Posterior cingulate gyrus (tissue), 11 donors: ENCODE measurements around the gene CILP2.

Experiments used
- DNase-seq, 10 donors: peaks; one replicate each; pipeline versions ENCODE4 v3.0.0 to v3.0.0-alpha.2; 2020 to 2021; ENCODE audit warnings: mixed read lengths in 3 of 10
- intact Hi-C: fragments of 100-400 bp; cut with DNase I; formaldehyde crosslinking; loops from one replicate; pipeline ENCODE4 v1.15.1; 2023

The CILP2 gene

GRCh38 chr19:19540715-19541515, 2.9 kb downstream of the CILP2 start:
- intact Hi-C loops = no loop called here
- no peak for DNase-seq

GRCh38 chr19:19541616-19542015, 3.6 kb downstream of the CILP2 start:
- intact Hi-C loops = no loop called here
- DNase-seq = peak in 1 of 10 donors; percentile 73

- peak in 1 of 10 donors; percentile 73 for DNase-seq
- intact Hi-C loops = no loop called here
Measured at GRCh38 chr19:19542507-19542906, 4.4 kb downstream of the CILP2 start.

- DNase-seq = peak in 1 of 10 donors; percentile 68
- intact Hi-C loops = no loop called here
Measured at GRCh38 chr19:19543101-19543500, 5.0 kb downstream of the CILP2 start.

GRCh38 chr19:19543640-19544039, 5.6 kb downstream of the CILP2 start:
- peak in 1 of 10 donors; percentile 72 for DNase-seq
- intact Hi-C loops = no loop called here

GRCh38 chr19:19544257-19544953, 6.3 kb downstream of the CILP2 start:
- intact Hi-C loops = no loop called here
- DNase-seq = peak in 1 of 10 donors; percentile 80

GRCh38 chr19:19544954-19545591, 7.0 kb downstream of the CILP2 start:
- intact Hi-C loops = no loop called here
- peak in 2 of 10 donors; percentile 79 to 83 for DNase-seq

- intact Hi-C loops = no loop called here
- no peak for DNase-seq
Measured at GRCh38 chr19:19545707-19546106, 7.6 kb downstream of the CILP2 start.

GRCh38 chr19:19546751-19547162, 8.7 kb downstream of the CILP2 start:
- peak in 1 of 10 donors; percentile 74 for DNase-seq
- intact Hi-C loops = no loop called here

GRCh38 chr19:19547674-19548336, 9.7 kb downstream of the CILP2 start:
- intact Hi-C loops = no loop called here
- DNase-seq = no peak

GRCh38 chr19:19548915-19549759, 11.1 kb downstream of the CILP2 start:
- DNase-seq = no peak
- intact Hi-C loops = no loop called here

GRCh38 chr19:19549804-19550464, 11.9 kb downstream of the CILP2 start:
- no peak for DNase-seq
- intact Hi-C loops = no loop called here

- intact Hi-C loops = no loop called here
Measured at GRCh38 chr19:19550485-19550929, 12.4 kb downstream of the CILP2 start.

GRCh38 chr19:19550972-19551852, 13.1 kb downstream of the CILP2 start:
- DNase-seq = no peak
- intact Hi-C loops = no loop called here

More at GRCh38 chr19:19550485-19550929, 12.4 kb downstream of the CILP2 start:
- peak in 1 of 10 donors; percentile 76 for DNase-seq

- peak in 1 of 10 donors; percentile 66 for DNase-seq
- intact Hi-C loops = no loop called here
Measured at GRCh38 chr19:19551853-19552192, 13.8 kb downstream of the CILP2 start.

- DNase-seq = no peak
- intact Hi-C loops = no loop called here
Measured at GRCh38 chr19:19552798-19553197, 14.7 kb downstream of the CILP2 start.

- intact Hi-C loops = no loop called here
- no peak for DNase-seq
Measured at GRCh38 chr19:19553670-19554069, 15.6 kb downstream of the CILP2 start.
